H9 (cell line): Measurements from ENCODE around the gene FBXL5. TPM values are rescaled to one million over a fixed set of nuclear protein-coding genes. Genes with fewer than 3 reads are reported as not detected.
A peak's percentile ranks its signal among the peaks of the same experiment; 100 is the strongest.

Experiments
- DNase-seq: peaks from one replicate; pipeline ENCODE4 v3.0.0-alpha.2; 2017
- H2AFZ ChIP-seq: one replicate; pipeline ENCODE4 v1.6.1; 2013; ENCODE audit warnings: mild to moderate bottlenecking, low read length, control low read depth, moderate library complexity
- H2AK5ac ChIP-seq: 2 replicates; pipeline ENCODE4 v1.6.1; 2013; ENCODE audit warnings: low read length, control low read depth, mixed read lengths; ENCODE audit not compliant: insufficient read length
- H2BK120ac ChIP-seq: one replicate; pipeline ENCODE4 v1.6.1; 2013; ENCODE audit warnings: low read depth, mild to moderate bottlenecking, low read length, control low read depth, inconsistent platforms; ENCODE audit not compliant: poor library complexity, severe bottlenecking
- H2BK12ac ChIP-seq: 2 replicates; pipeline ENCODE4 v1.6.1; 2013; ENCODE audit warnings: low read length, control low read depth, mixed read lengths, low read depth; ENCODE audit not compliant: insufficient read length
- H2BK15ac ChIP-seq: 2 replicates; pipeline ENCODE4 v1.6.1; 2013; ENCODE audit warnings: low read depth, low read length, control low read depth
- H2BK20ac ChIP-seq: one replicate; pipeline ENCODE4 v1.6.1; 2013; ENCODE audit warnings: low read depth, mild to moderate bottlenecking, low read length, control low read depth, inconsistent platforms; ENCODE audit not compliant: poor library complexity, severe bottlenecking
- H2BK5ac ChIP-seq: 2 replicates; pipeline ENCODE4 v1.6.1; 2013; ENCODE audit warnings: low read length, control low read depth, mixed read lengths; ENCODE audit not compliant: insufficient read length
- H3K14ac ChIP-seq: 2 replicates; pipeline ENCODE4 v1.6.1; 2013; ENCODE audit warnings: low read length, control low read depth; ENCODE audit not compliant: insufficient read depth
- H3K18ac ChIP-seq: 2 replicates; pipeline ENCODE4 v1.6.1; 2013; ENCODE audit warnings: low read depth, mild to moderate bottlenecking, mixed read lengths, low read length, control low read depth; ENCODE audit not compliant: insufficient read length
- H3K23ac ChIP-seq: 2 replicates; pipeline ENCODE4 v1.6.1; 2013; ENCODE audit warnings: low read length, control low read depth, mixed read lengths, low read depth; ENCODE audit not compliant: insufficient read length
- H3K23me2 ChIP-seq: 2 replicates; pipeline ENCODE4 v1.6.1; 2013; ENCODE audit warnings: low read depth, mild to moderate bottlenecking, mixed read lengths, low read length, control low read depth; ENCODE audit not compliant: insufficient read length, poor library complexity, severe bottlenecking
- H3K27ac ChIP-seq: 2 replicates; pipeline ENCODE4 v1.5.1; 2013; ENCODE audit warnings: low read length, control low read depth, mixed read lengths, low read depth; ENCODE audit not compliant: insufficient read length
- H3K27me3 ChIP-seq: 2 replicates; pipeline ENCODE4 v1.6.1; 2013; ENCODE audit warnings: low read length, control low read depth, inconsistent platforms; ENCODE audit not compliant: insufficient read depth
- H3K4ac ChIP-seq: 2 replicates; pipeline ENCODE4 v1.6.1; 2013; ENCODE audit warnings: low read depth, mild to moderate bottlenecking, control low read depth, inconsistent platforms, low read length, moderate library complexity
- H3K4me1 ChIP-seq: 2 replicates; pipeline ENCODE4 v1.6.1; 2013; ENCODE audit warnings: low read length, control low read depth, inconsistent platforms; ENCODE audit not compliant: insufficient read depth
- H3K4me2 ChIP-seq: 2 replicates; pipeline ENCODE4 v1.6.1; 2013; ENCODE audit warnings: low read length, control low read depth, mixed read lengths; ENCODE audit not compliant: insufficient read length, insufficient read depth
- H3K56ac ChIP-seq: 2 replicates; pipeline ENCODE4 v1.6.1; 2013; ENCODE audit warnings: low read depth, mild to moderate bottlenecking, mixed read lengths, low read length, control low read depth; ENCODE audit not compliant: insufficient read length
- H3K79me1 ChIP-seq: 2 replicates; pipeline ENCODE4 v1.6.1; 2013; ENCODE audit warnings: low read depth, mild to moderate bottlenecking, moderate library complexity, low read length, control low read depth, inconsistent platforms; ENCODE audit not compliant: insufficient read depth, poor library complexity, severe bottlenecking
- H3K79me2 ChIP-seq: 2 replicates; pipeline ENCODE4 v1.6.1; 2013; ENCODE audit warnings: low read length, control low read depth, inconsistent platforms; ENCODE audit not compliant: insufficient read depth
- H3K9ac ChIP-seq: 2 replicates; pipeline ENCODE4 v1.6.1; 2013; ENCODE audit warnings: low read length, control low read depth, mixed read lengths; ENCODE audit not compliant: insufficient read length; ENCODE audit errors: extremely low read depth
- H3K9me3 ChIP-seq: one replicate; pipeline ENCODE4 v1.6.1; 2013; ENCODE audit warnings: low read depth, low read length, inconsistent platforms; ENCODE audit not compliant: control insufficient read depth
- H3T11ph ChIP-seq: one replicate; pipeline ENCODE4 v1.6.1; 2013; ENCODE audit warnings: mild to moderate bottlenecking, low read length, control low read depth, inconsistent platforms
- H4K20me1 ChIP-seq: one replicate; pipeline ENCODE4 v1.6.1; 2013; ENCODE audit not compliant: control insufficient read depth, insufficient read length, insufficient read depth
- H4K5ac ChIP-seq: 2 replicates; pipeline ENCODE4 v1.6.1; 2013; ENCODE audit warnings: low read depth, mild to moderate bottlenecking, mixed read lengths, low read length, control low read depth; ENCODE audit not compliant: insufficient read length
- H4K8ac ChIP-seq: replicated peaks from 2 replicates; pipeline ENCODE4 v1.6.1; 2013; ENCODE audit warnings: low read length, control low read depth, mixed read lengths, low read depth; ENCODE audit not compliant: insufficient read length
- H4K91ac ChIP-seq: 2 replicates; pipeline ENCODE4 v1.6.1; 2013; ENCODE audit warnings: low read depth, mild to moderate bottlenecking, moderate library complexity, mixed read lengths, low read length, control low read depth; ENCODE audit not compliant: insufficient read length
- H3K27ac Mint-ChIP-seq, 3 experiments: 2 replicates in 2 of 3; 3 replicates in 1 of 3; pipeline ENCODE4 v1.8.0; 2020 to 2021; ENCODE audit warnings: mixed read lengths in 3 of 3, mild to moderate bottlenecking in 1 of 3, moderate library complexity in 1 of 3
- H3K27me3 Mint-ChIP-seq: 2 replicates; pipeline ENCODE4 v1.8.0; 2021; ENCODE audit warnings: low read depth, mild to moderate bottlenecking, moderate library complexity, mixed read lengths
- H3K36me3 Mint-ChIP-seq, 3 experiments: 2 replicates in 2 of 3; 3 replicates in 1 of 3; pipeline ENCODE4 v1.8.0; 2020 to 2021; ENCODE audit warnings: low read depth in 3 of 3, mixed read lengths in 3 of 3; ENCODE audit not compliant: insufficient read depth in 1 of 3
- H3K4me1 Mint-ChIP-seq, 2 experiments: 2 replicates each; pipeline ENCODE4 v1.8.0; 2020; ENCODE audit warnings: mixed read lengths in 2 of 2
- H3K4me3 Mint-ChIP-seq, 2 experiments: 2 replicates in 1 of 2; 3 replicates in 1 of 2; pipeline ENCODE4 v1.8.0; 2020 to 2021; ENCODE audit warnings: mild to moderate bottlenecking in 2 of 2, mixed read lengths in 2 of 2, moderate library complexity in 1 of 2
- H3K9me3 Mint-ChIP-seq, 2 experiments: 2 replicates in 1 of 2; 3 replicates in 1 of 2; pipeline ENCODE4 v1.8.0; 2020; ENCODE audit warnings: mild to moderate bottlenecking in 2 of 2, mixed read lengths in 2 of 2, moderate library complexity in 1 of 2
- CTCF ChIP-seq: fragments of 200-600 bp; sonication (generic); conservative IDR thresholded peaks from 3 replicates; pipeline ENCODE4 v1.8.0; 2021; ENCODE audit warnings: antibody characterized with exemption, mild to moderate bottlenecking
- WGBS: extraction: QIAGEN DNeasy Blood & Tissue Kit; methylation state at CpG from one replicate; pipeline ENCODE4 v1.1.7; 2013; ENCODE audit warnings: missing lambda C conversion rate, low lambda C conversion rate, mixed read lengths; ENCODE audit not compliant: insufficient read length; ENCODE audit errors: extremely low coverage; 5-methylcytosine and 5-hydroxymethylcytosine counted together
- total RNA-seq: library from RNA; stranded (reverse); gene quantifications from 2 replicates; pipeline ENCODE4 v1.2.1, GENCODE V29; 2021

Gene FBXL5
- total RNA-seq, 1 experiment from 2014 or later = 57.6 TPM

DNA sequence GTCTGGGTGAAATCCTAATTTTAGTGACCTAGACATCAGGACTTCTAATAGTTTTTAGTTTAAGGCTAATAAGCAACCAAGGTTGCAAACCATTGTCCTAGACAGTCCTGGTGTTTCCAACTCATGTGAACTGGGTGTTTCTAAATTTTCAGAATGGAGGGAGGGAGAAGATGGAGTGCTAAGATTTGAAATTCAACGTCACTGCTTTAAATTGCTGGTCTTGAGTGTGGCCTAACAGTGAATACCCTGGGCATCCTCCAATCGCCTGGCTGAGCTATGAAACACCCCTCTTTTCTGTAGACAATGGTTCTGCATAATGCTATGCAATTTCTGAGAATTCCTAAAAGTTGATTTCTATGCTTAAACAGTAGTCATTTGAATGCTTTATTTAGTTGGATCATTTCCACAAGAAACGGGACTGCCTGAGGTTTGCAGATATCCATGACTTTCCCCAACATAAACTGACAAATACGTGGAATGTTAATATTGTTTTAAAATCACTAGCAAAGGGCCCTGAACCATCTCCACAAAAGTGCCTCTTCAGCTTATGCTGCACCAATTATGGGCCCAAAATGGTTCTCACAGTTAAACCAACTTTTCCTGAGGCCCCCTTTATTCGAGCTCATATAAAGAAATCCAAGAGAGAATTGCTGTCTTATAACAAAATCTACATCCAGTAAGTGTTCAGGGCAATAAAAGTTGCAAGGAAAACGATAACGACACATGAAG, 1.1 kb downstream of the FBXL5 start:
- no peak overlapping the region for H3K27ac ChIP-seq
- no peaks in the 10 kb centered on the region for H3K27me3 ChIP-seq
- no peak overlapping the region for H4K91ac ChIP-seq
- Mint-ChIP-seq H3K4me1 (peaks cover 36 to 45% of the 10 kb centered on the region in 2 experiments), H3K36me3 (peaks cover 0 to 4% (median 0%) of the 10 kb centered on the region in 3 experiments; a peak in 2 of 7 replicates), H3K4me3 (peak overlapping the region; percentile 95 to 98), H3K27me3 (no peaks in the 10 kb centered on the region; the same call in 1 of the 2 replicates), H3K9me3 (no peaks in the 10 kb centered on the region), H3K27ac (peak overlapping the region; percentile 96 to 98 (median 98))
- no peak overlapping the region for H3T11ph ChIP-seq
- peaks cover 2% of the 10 kb centered on the region; the same call in 1 of the 2 replicates for H3K4me1 ChIP-seq
- no peak overlapping the region for H2BK20ac ChIP-seq
- no peak overlapping the region for H2AK5ac ChIP-seq
- no peak overlapping the region for H2BK12ac ChIP-seq
- H3K4me2 ChIP-seq = peak overlapping the region; percentile 95
- no peak overlapping the region for H4K8ac ChIP-seq
- no peak overlapping the region for H2BK5ac ChIP-seq
- no peaks in the 10 kb centered on the region for H3K9me3 ChIP-seq
- no peak overlapping the region for H4K5ac ChIP-seq
- no peak overlapping the region for H2AFZ ChIP-seq
- H3K14ac ChIP-seq = 0 out of 2 replicates have a peak overlapping the region, but pooled peaks have one; percentile 16
- H3K18ac ChIP-seq = no peak overlapping the region
- no peak overlapping the region for H3K23ac ChIP-seq
- no peak overlapping the region for H3K56ac ChIP-seq
- TF ChIP-seq CTCF = no peak
- no peak for DNase-seq
- peak overlapping the region; percentile 73 for H3K9ac ChIP-seq
- peaks cover 6% of the 10 kb centered on the region; the same call in 1 of the 2 replicates for H3K79me2 ChIP-seq
- no peak overlapping the region for H3K4ac ChIP-seq
- no peak overlapping the region for H2BK15ac ChIP-seq
- WGBS = no CpG with 5 or more reads among the region's 7 CpGs
- peaks cover 10% of the 10 kb centered on the region for H3K23me2 ChIP-seq
- no peaks in the 10 kb centered on the region for H4K20me1 ChIP-seq
- H2BK120ac ChIP-seq = no peak overlapping the region
- H3K79me1 ChIP-seq = peaks cover 3% of the 10 kb centered on the region
